ENCODE results near the gene SERPINB2.

The SERPINB2 gene

GRCh38 chr18:63892566-63892965, 5.1 kb downstream of the SERPINB2 start:
- TF ChIP-seq FOXM1 (IDR thresholded peaks at IDR 0.05; ENCODE audit: borderline replicate concordance, low read depth) (no peak), REST (IDR thresholded peaks at IDR 0.05; ENCODE audit: low read depth) (no peak), EP300 (IDR thresholded peaks at IDR 0.05; ENCODE audit: borderline replicate concordance) (no peak), EGR1 (IDR thresholded peaks at IDR 0.05) (no peak), TEAD4 (IDR thresholded peaks at IDR 0.05) (no peak), NFIC (IDR thresholded peaks at IDR 0.05) (no peak), CREB1 (IDR thresholded peaks at IDR 0.05; ENCODE audit: low read depth) (no peak), USF1 (IDR thresholded peaks at IDR 0.05) (no peak), TCF12 (IDR thresholded peaks at IDR 0.05; ENCODE audit: low read depth) (no peak), CEBPB (IDR thresholded peaks at IDR 0.05) (no peak), TAF1 (IDR thresholded peaks at IDR 0.05; ENCODE audit: low read depth) (no peak), MAX (IDR thresholded peaks at IDR 0.05) (no peak), YY1 (IDR thresholded peaks at IDR 0.05; ENCODE audit: low read depth) (no peak), RAD21 (IDR thresholded peaks at IDR 0.05; ENCODE audit: low read depth) (no peak), ZBTB7A (IDR thresholded peaks at IDR 0.05; ENCODE audit: low read depth) (no peak)

- no peak for TF ChIP-seq TEAD4 (IDR thresholded peaks at IDR 0.05)
- TF ChIP-seq TAF1 (IDR thresholded peaks at IDR 0.05; ENCODE audit: low read depth): no peak
- no peak for TF ChIP-seq REST (IDR thresholded peaks at IDR 0.05; ENCODE audit: low read depth)
- no peak for TF ChIP-seq MAX (IDR thresholded peaks at IDR 0.05)
- TF ChIP-seq CREB1 (IDR thresholded peaks at IDR 0.05; ENCODE audit: low read depth): no peak
- TF ChIP-seq CEBPB (IDR thresholded peaks at IDR 0.05): no peak
Observed at GRCh38 chr18:63894106-63894772, 6.7 kb downstream of the SERPINB2 start.

- no peak for TF ChIP-seq EP300 (IDR thresholded peaks at IDR 0.05; ENCODE audit: borderline replicate concordance)
- TF ChIP-seq FOXM1 (IDR thresholded peaks at IDR 0.05; ENCODE audit: borderline replicate concordance, low read depth): no peak
- TF ChIP-seq TEAD4 (IDR thresholded peaks at IDR 0.05): no peak
- TF ChIP-seq EGR1 (IDR thresholded peaks at IDR 0.05): no peak
- TF ChIP-seq REST (IDR thresholded peaks at IDR 0.05; ENCODE audit: low read depth): no peak
- no peak for TF ChIP-seq CEBPB (IDR thresholded peaks at IDR 0.05)
- no peak for TF ChIP-seq NFIC (IDR thresholded peaks at IDR 0.05)
- TF ChIP-seq MAX (IDR thresholded peaks at IDR 0.05): no peak
- no peak for TF ChIP-seq USF1 (IDR thresholded peaks at IDR 0.05)
- no peak for TF ChIP-seq RAD21 (IDR thresholded peaks at IDR 0.05; ENCODE audit: low read depth)
Observed at GRCh38 chr18:63895190-63895589, 7.7 kb downstream of the SERPINB2 start.

GRCh38 chr18:63897072-63897471, 9.6 kb downstream of the SERPINB2 start:
- TF ChIP-seq CEBPB (IDR thresholded peaks at IDR 0.05): no peak
- no peak for TF ChIP-seq RAD21 (IDR thresholded peaks at IDR 0.05; ENCODE audit: low read depth)
- no peak for TF ChIP-seq MAX (IDR thresholded peaks at IDR 0.05)
- TF ChIP-seq TAF1 (IDR thresholded peaks at IDR 0.05; ENCODE audit: low read depth): no peak
- no peak for TF ChIP-seq FOXM1 (IDR thresholded peaks at IDR 0.05; ENCODE audit: borderline replicate concordance, low read depth)
- TF ChIP-seq TCF12 (IDR thresholded peaks at IDR 0.05; ENCODE audit: low read depth): no peak
